Neural cell (in vitro differentiated cells): ENCODE data around the gene RFT1. TPM values are rescaled to one million over a fixed set of nuclear protein-coding genes. Genes with fewer than 3 reads are reported as not detected.
A peak's percentile ranks its signal among the peaks of the same experiment; 100 is the strongest.

Experiments
- H2AFZ ChIP-seq: fragments of 200-600, 300-800 bp; sonication (generic), shearing (Covaris generic); 2 replicates; pipeline ENCODE4 v1.6.0; 2014; ENCODE audit warnings: low read depth, mild to moderate bottlenecking, antibody characterized with exemption, low read length, moderate library complexity
- H3F3A ChIP-seq: fragments of 200-600 bp; shearing (Covaris generic); 2 replicates; pipeline ENCODE4 v1.6.1; 2016; ENCODE audit warnings: mild to moderate bottlenecking, moderate library complexity, mixed read lengths, antibody characterized with exemption, low read length; ENCODE audit not compliant: insufficient read depth, poor library complexity, severe bottlenecking
- H3K27ac ChIP-seq: fragments of 200-600, 300-800 bp; sonication (generic), shearing (Covaris generic); 2 replicates; pipeline ENCODE4 v1.5.1; 2014; ENCODE audit warnings: mild to moderate bottlenecking, low read length, moderate library complexity
- H3K27me3 ChIP-seq: fragments of 300-800, 200-600 bp; sonication (generic), shearing (Covaris generic); 2 replicates; pipeline ENCODE4 v1.6.0; 2014; ENCODE audit warnings: mild to moderate bottlenecking, low read depth, low read length, moderate library complexity; ENCODE audit not compliant: insufficient read depth
- H3K36me3 ChIP-seq: fragments of 300-800, 200-600 bp; sonication (generic), shearing (Covaris generic); 2 replicates; pipeline ENCODE4 v1.5.1; 2014; ENCODE audit warnings: mild to moderate bottlenecking, antibody characterized with exemption, low read length, moderate library complexity; ENCODE audit not compliant: insufficient read depth
- H3K4me2 ChIP-seq: fragments of 300-800, 200-600 bp; sonication (generic), shearing (Covaris generic); 2 replicates; pipeline ENCODE4 v1.6.0; 2014; ENCODE audit warnings: mild to moderate bottlenecking, low read length
- H3K4me3 ChIP-seq: fragments of 300-800, 200-600 bp; sonication (generic), shearing (Covaris generic); 2 replicates; pipeline ENCODE4 v1.5.1; 2014; ENCODE audit warnings: mild to moderate bottlenecking, low read length, moderate library complexity
- H3K79me2 ChIP-seq: fragments of 200-600 bp; shearing (Covaris generic); replicated peaks from 2 replicates; pipeline ENCODE4 v1.6.0; 2014; ENCODE audit warnings: mild to moderate bottlenecking, low read length, moderate library complexity; ENCODE audit not compliant: insufficient read depth
- H3K9ac ChIP-seq: fragments of 300-800, 200-600 bp; sonication (generic), shearing (Covaris generic); 2 replicates; pipeline ENCODE4 v1.6.1; 2016; ENCODE audit warnings: mild to moderate bottlenecking, low read length, mixed read lengths
- H3K9me2 ChIP-seq: fragments of 200-600 bp; shearing (Covaris generic); 2 replicates; pipeline ENCODE4 v1.6.1; 2016; ENCODE audit warnings: mild to moderate bottlenecking, low read length, mixed read lengths; ENCODE audit not compliant: insufficient read depth
- H3K9me3 ChIP-seq: fragments of 200-600, 300-800 bp; sonication (generic), shearing (Covaris generic); 2 replicates; pipeline ENCODE4 v1.6.1; 2016; ENCODE audit warnings: mild to moderate bottlenecking, mixed run types, low read length, moderate library complexity, mixed read lengths
- H4K20me1 ChIP-seq: fragments of 200-600 bp; shearing (Covaris generic); 2 replicates; pipeline ENCODE4 v1.6.1; 2016; ENCODE audit warnings: mild to moderate bottlenecking, mixed run types; ENCODE audit not compliant: insufficient read depth
- EP300 ChIP-seq: fragments of 450-650 bp; conservative IDR thresholded peaks from 2 replicates; pipeline ENCODE4 v1.6.1; 2014; ENCODE audit warnings: antibody characterized with exemption, mild to moderate bottlenecking, moderate library complexity; ENCODE audit not compliant: poor library complexity, severe bottlenecking
- EZH2 ChIP-seq: fragments of 200-600, 300-800 bp; shearing (Covaris generic), sonication (generic); IDR thresholded peaks from 2 replicates; pipeline ENCODE4 v1.6.1; 2014; ENCODE audit warnings: antibody characterized with exemption, low read length, borderline replicate concordance, mild to moderate bottlenecking; ENCODE audit not compliant: insufficient read depth, poor library complexity, severe bottlenecking
- MXI1 ChIP-seq: fragments of 450-650 bp; conservative IDR thresholded peaks from 2 replicates; pipeline ENCODE4 v1.6.1; 2014; ENCODE audit warnings: antibody characterized with exemption, mild to moderate bottlenecking; ENCODE audit not compliant: poor library complexity, severe bottlenecking
- POLR2AphosphoS5 ChIP-seq: IDR thresholded peaks from 2 replicates; pipeline ENCODE4 v1.6.1; 2012
- RAD21 ChIP-seq: fragments of 450-650 bp; conservative IDR thresholded peaks from 2 replicates; pipeline ENCODE4 v1.6.1; 2014; ENCODE audit warnings: antibody characterized with exemption, mild to moderate bottlenecking, moderate library complexity
- SMC3 ChIP-seq: fragments of 450-650 bp; conservative IDR thresholded peaks from 2 replicates; pipeline ENCODE4 v1.6.1; 2014; ENCODE audit warnings: antibody characterized with exemption, mild to moderate bottlenecking, moderate library complexity; ENCODE audit not compliant: poor library complexity
- TAF1 ChIP-seq: IDR thresholded peaks from 2 replicates; pipeline ENCODE4 v1.6.1; 2012; ENCODE audit warnings: low read depth
- polyA plus RNA-seq: library from polyadenylated mRNA; depleted of rRNA; stranded (reverse); fragments of >200 nt; gene quantifications from 2 replicates; pipeline ENCODE4 v1.2.3, GENCODE V29; 2014
- TF ChIP-seq, protein P1 (sequence below): fragments of 450-650 bp; IDR thresholded peaks from 2 replicates; pipeline ENCODE4 v1.5.1; 2014; ENCODE audit warnings: antibody characterized with exemption, mild to moderate bottlenecking, moderate library complexity; ENCODE audit not compliant: poor library complexity, severe bottlenecking
- TF ChIP-seq, protein P2 (sequence below): IDR thresholded peaks from 2 replicates; pipeline ENCODE4 v1.6.1; 2012; ENCODE audit warnings: borderline replicate concordance

The RFT1 gene
- polyA plus RNA-seq, 1 donor from 2014 or later = 6.1 TPM

DNA sequence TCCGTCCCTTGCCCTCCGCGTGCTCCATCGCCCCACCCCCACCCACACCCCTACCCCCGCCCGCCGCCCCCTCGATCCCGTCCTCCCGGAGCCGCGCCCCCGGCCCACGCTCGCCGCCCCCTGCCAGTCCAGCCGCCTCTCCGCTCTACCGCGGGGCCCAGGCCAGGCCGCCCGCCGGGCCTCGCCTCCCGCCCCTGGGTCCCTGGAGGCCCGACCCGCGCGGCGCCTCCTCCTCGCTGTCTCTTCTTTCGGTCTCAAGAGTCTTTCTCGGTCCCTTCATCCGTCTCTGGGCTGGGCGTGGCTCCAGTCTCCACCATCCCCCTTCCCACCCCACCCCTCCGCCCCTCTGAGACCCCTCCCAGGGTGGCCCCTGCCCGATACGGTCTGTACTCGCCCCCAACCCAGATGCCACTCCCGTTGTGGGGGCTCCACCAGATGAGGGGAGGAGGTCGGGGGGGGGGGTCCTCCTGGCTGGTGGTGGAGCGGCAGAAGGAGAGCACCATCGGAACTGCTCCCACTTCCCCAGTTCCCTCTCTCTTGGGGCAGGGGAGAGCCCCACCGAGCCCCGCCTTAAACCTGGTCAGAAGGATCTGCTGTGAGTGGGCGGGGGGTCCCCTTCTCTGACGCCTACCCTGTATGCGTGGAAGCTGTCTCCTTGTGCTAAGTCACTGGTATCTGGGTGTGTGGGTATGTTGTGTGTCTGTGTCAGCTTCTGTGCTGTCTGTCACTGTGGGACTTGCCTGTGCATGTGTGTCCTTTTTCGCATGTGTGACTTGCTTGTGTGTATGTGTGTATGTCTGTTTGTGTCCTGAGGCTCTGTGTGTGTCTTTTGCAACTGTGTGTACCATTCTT is 31.8 kb upstream of the RFT1 start:
- Histone ChIP-seq H3K27ac (no peak overlapping the region), H4K20me1 (no peaks in the 10 kb centered on the region), H3K9me3 (no peaks in the 10 kb centered on the region), H3K9ac (no peak overlapping the region), H3K27me3 (peaks cover 45% of the 10 kb centered on the region), H3K9me2 (no peaks in the 10 kb centered on the region), H3K79me2 (no peaks in the 10 kb centered on the region), H3K4me3 (peak overlapping the region; percentile 62), H2AFZ (no peak overlapping the region), H3K4me2 (no peak overlapping the region), H3K36me3 (no peaks in the 10 kb centered on the region), H3F3A (no peaks in the 10 kb centered on the region)
- no peak for TF ChIP-seq SMC3
- no peak for TF ChIP-seq TAF1
- TF ChIP-seq, protein P1, sequence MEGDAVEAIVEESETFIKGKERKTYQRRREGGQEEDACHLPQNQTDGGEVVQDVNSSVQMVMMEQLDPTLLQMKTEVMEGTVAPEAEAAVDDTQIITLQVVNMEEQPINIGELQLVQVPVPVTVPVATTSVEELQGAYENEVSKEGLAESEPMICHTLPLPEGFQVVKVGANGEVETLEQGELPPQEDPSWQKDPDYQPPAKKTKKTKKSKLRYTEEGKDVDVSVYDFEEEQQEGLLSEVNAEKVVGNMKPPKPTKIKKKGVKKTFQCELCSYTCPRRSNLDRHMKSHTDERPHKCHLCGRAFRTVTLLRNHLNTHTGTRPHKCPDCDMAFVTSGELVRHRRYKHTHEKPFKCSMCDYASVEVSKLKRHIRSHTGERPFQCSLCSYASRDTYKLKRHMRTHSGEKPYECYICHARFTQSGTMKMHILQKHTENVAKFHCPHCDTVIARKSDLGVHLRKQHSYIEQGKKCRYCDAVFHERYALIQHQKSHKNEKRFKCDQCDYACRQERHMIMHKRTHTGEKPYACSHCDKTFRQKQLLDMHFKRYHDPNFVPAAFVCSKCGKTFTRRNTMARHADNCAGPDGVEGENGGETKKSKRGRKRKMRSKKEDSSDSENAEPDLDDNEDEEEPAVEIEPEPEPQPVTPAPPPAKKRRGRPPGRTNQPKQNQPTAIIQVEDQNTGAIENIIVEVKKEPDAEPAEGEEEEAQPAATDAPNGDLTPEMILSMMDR = no peak
- TF ChIP-seq EP300 = no peak
- TF ChIP-seq, protein P2, sequence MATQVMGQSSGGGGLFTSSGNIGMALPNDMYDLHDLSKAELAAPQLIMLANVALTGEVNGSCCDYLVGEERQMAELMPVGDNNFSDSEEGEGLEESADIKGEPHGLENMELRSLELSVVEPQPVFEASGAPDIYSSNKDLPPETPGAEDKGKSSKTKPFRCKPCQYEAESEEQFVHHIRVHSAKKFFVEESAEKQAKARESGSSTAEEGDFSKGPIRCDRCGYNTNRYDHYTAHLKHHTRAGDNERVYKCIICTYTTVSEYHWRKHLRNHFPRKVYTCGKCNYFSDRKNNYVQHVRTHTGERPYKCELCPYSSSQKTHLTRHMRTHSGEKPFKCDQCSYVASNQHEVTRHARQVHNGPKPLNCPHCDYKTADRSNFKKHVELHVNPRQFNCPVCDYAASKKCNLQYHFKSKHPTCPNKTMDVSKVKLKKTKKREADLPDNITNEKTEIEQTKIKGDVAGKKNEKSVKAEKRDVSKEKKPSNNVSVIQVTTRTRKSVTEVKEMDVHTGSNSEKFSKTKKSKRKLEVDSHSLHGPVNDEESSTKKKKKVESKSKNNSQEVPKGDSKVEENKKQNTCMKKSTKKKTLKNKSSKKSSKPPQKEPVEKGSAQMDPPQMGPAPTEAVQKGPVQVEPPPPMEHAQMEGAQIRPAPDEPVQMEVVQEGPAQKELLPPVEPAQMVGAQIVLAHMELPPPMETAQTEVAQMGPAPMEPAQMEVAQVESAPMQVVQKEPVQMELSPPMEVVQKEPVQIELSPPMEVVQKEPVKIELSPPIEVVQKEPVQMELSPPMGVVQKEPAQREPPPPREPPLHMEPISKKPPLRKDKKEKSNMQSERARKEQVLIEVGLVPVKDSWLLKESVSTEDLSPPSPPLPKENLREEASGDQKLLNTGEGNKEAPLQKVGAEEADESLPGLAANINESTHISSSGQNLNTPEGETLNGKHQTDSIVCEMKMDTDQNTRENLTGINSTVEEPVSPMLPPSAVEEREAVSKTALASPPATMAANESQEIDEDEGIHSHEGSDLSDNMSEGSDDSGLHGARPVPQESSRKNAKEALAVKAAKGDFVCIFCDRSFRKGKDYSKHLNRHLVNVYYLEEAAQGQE = no peak
- TF ChIP-seq RAD21 = no peak
- no peak for TF ChIP-seq EZH2
- no peak for TF ChIP-seq POLR2AphosphoS5
- no peak for TF ChIP-seq MXI1

DNA sequence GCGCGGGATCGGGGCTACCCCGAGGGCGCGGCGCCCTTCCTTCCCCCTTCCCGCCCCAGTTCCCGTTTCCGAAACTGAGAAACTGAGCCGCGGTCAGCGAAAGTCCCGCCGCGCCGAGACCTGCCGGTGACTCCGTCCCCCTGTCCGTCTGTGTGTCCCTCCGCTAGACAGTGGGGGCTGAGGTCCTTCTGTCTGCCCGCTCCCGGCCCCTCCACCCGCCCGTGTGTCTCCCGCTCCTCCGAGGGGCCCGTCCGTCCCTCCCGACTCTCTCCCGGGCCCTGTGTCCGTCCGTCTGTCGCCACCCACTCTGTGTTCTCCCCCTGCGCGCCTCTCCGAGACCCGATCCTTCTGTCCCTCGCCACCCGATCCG is 31.2 kb upstream of the RFT1 start:
- H3K27ac ChIP-seq = no peak overlapping the region

More for the DNA sequence above, 31.2 kb upstream of the RFT1 start:
- Histone ChIP-seq H3K9me3 (no peaks in the 10 kb centered on the region), H3K9me2 (no peaks in the 10 kb centered on the region), H3K27me3 (peaks cover 50% of the 10 kb centered on the region), H3F3A (no peaks in the 10 kb centered on the region), H4K20me1 (no peaks in the 10 kb centered on the region), H3K36me3 (no peaks in the 10 kb centered on the region), H3K4me3 (peak overlapping the region; percentile 62), H3K4me2 (no peak overlapping the region), H2AFZ (no peak overlapping the region), H3K9ac (peak overlapping the region; percentile 36), H3K79me2 (no peaks in the 10 kb centered on the region)
- no peak for TF ChIP-seq EP300
- TF ChIP-seq MXI1 = no peak
- TF ChIP-seq EZH2 = peak; percentile 66
- TF ChIP-seq POLR2AphosphoS5 = no peak
- no peak for TF ChIP-seq RAD21
